Stimulated activated CD4-positive, alpha-beta T cell treated with anti-CD3 and anti-CD28 coated beads, Interleukin-15, amount 100 ng/mL, for 1 hour (primary cell): ENCODE measurements around the gene TRA2B.

Experiments
- DNase-seq, 2 donors: peaks; one replicate each; pipeline ENCODE4 v3.0.0-alpha.2; 2020; ENCODE audit warnings: low read depth in 1 of 2, low spot score in 1 of 2

The TRA2B gene

DNA sequence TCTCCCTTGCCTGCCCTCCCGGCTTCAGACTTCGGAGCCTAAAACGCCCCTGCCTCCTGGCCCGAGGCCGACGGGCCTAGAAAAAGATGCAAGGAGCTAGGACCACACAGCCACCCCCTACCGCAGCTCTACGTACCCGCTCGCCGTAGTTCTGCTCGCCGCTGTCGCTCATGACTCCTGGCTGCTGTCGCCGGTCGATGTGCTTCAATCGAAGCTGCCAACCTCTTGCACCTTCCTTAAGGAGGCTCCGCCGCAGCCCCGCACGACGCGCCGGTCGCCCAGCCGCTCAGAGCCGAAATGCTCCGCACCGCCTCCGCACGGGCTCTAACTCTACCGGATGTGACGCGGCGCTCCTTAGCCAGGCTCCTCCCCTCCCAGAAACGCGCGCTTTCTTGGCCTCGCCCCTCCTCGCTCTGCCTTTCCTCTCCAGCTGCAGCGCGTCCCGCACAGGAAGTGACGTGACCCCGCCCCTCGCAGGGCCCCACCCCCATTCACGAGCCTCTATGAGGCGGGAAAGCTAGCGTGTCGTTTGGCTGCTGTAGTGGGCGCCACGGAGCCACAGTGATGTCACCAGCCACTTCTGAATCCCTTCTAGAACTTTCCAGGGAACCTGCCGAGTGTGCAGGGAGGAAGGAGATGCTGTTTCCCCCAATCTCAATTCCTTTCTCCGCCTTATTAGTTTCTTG, at the start of gene TRA2B:
TRA2B (minus strand) TSS at position 326 of the 686 bp plus-strand sequence; CDS start at position 172, 154 bp downstream.
- DNase-seq: peak; percentile 96 to 98

DNA sequence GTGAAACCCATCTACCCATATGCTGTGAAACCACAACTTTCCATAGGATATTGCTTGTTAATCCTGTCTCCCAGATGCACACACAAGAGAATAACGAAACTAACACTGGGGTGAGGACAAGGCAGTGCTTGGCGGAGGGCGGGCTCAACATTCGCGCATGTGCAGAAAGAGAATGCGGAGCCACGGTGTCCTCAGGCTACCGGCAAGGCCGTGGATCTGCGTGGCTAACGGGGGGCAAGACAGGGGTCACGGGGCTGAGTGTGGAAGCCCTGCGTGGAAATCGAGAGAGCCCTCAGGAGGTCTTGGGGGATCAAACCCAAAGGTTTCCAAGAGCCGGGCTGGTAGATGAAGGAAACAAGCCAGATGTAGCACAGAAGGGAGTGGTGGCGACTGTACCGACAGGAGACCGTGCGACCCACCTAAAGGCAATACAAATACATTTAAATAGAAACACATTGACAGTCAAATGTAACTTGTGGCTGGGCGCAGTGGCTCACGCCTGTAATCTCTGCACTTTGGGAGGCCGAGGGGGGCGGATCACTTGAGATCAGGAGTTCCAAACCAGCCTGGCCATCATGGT, 48.5 kb upstream of the TRA2B start:
- no peak for DNase-seq

DNA sequence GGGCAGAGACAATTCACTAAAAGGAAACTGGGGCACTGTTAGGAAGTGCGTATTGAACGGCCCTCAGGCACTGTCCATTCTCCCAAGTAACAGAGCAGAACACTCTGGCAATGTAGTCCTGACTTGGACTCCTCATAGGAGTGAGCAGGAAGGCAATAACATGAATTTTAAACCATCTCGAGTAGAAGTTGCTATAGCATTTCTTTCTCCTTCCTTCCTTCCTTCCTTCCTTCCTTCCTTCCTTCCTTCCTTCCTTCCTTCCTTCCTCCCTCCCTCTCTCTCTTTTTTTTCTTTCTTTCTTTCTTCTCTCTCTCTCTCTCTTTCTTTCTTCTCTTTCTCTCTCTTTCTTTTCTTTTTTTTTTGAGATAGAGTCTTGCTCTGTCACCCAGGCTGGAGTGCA, 46.4 kb upstream of the TRA2B start:
- DNase-seq: no peak

DNA sequence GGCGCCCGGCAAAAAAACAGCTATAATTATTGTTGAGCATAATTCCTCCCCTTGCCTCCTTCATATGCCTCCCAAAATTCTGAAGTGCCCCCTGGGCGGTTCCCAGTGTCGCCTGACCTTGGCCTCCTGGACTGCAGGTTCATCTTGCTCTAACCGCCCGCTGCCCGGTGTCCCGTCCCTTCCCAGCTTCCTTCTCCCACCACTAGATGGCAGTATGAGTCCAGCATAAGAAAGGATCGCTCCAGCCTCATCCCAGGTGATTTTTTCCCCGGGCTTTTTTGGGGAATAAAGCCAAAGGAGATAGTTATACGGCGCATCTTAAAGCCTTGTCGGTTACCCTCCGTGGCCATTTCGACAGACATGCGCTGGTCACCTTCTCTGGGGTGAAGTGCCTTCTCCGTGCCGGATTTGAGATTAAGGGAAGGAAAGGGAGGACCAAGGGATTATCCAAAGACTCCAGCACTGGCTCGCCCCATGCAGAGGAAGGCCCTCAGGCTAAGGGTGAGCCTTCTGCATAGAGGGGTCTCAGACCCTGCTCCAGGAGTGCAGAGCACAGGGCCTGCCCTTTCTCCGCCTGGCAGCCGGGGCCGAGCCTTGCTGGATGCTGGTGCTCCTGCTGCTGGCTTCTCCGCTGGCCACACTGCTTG, 45.8 kb upstream of the TRA2B start:
- DNase-seq: peak; percentile 16 to 26

DNA sequence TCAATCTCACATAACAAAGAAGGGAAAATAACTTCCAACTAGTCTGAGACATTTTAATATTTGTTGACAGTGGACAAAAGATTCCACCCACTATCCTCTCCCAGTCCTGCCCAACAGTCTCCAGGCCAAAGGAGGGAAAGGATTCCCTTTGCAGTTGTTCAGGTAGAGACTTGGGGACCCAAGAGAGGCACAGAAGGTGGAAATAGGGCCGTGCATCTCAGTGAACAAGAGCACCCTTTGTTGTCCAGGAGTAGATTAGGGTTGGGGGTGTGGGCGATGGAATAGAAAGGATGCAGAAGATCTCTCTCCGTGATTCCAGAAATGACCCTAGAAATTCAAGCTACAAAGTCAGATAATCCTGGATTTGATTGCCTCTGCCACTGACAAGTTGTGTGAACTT, 44.8 kb upstream of the TRA2B start:
- no peak for DNase-seq

DNA sequence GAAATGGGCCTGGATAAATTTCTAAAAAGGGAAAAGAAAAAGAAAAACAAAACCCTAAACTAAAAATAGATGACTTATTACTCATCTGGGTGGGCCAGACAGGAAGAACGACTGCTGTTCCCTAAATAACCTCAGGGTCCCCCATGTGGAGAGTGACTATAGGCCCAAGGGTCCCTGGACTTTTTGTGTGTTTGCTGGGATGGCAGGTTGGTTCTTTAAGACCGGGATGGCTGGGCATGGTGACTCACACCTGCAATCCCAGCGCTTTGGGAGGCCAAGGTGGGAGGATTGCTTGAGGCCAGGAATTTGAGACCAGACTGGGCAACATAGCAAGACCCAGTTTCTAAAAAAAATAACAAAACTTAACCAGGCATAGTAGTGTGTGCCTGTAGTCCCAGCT, 43.8 kb upstream of the TRA2B start:
- no peak for DNase-seq

DNA sequence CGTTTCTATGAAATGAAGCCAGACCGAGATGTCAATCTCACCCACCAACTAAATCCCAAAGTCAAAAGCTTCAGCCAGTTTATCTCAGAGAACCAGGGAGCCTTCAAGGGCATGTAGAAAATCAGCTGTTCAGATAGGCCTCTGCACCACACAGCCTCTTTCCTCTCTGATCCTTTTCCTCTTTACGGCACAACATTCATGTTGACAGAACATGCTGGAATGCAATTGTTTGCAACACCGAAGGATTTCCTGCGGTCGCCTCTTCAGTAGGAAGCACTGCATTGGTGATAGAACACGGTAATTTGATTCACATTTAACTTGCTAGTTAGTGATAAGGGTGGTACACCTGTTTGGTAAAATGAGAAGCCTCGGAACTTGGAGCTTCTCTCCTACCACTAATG, 41.9 kb upstream of the TRA2B start:
- no peak for DNase-seq

DNA sequence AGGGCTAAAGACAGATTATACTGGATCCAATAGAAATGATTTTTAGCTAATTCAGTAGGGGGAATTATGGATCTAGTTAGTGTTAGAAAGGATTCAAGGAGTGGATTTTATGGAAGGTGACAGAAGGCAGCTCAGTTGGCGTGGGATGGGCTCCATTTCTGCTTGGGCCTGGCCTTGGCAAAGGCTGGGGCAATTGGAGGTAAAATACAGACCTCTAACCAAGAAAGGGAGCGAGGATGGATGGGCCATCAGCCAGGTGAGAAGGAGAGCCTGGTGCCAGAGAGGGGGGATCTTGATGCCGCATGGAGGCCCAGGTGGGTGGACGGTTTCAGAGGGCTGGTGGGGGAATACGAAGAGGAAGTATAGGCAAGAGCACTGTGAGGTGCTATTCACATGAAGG, 40.7 kb upstream of the TRA2B start:
- no peak for DNase-seq

DNA sequence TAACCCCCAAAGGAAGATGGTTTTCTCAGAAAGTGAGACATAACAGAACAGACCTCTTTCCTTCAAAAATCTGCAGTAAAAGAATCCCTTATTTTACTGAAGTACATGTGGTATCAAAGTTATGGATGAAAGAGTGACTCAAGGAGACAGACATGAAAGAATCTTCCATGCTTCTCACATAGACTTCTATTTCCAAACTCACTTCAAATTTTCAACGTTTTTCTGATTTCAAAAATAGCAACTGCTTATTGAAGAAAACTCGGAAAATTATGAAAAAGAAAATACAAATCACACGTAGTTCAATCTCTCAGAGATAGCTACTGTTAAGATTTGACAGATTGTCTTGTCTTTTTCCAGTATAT, 39.8 kb upstream of the TRA2B start:
- DNase-seq: no peak

DNA sequence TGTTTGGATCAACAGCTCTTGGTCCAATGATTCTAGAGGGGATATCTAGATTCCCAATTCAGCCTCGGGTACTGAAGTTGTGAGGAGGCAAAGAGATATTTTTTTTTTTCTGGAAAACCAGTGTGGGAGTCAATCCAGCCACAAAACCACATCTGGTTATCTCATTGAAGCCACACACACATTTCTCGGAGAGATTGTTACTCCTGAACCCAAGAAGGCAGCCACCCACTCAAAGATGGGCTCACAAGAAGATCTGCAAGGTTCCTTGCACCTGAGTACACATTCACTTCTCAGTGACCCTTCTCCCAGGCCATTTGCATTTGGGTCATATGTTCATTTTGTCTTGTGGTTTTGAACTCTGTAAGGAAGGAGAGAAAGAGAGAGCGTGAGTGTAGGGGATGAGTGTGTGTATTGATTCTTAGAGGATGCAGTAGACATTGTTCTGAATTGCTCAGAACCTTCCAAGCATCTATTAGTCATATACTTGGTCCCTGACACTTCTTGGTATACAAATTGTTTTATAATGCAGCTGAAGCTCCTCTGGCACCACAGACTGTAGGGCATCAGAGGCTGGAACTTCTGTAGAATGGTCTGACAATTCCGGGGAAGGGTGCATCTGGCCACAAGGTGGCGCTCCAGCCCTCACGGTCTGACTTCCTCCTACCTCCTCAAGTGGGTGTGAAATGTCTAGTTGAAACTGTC, 39.3 kb upstream of the TRA2B start:
- peak; percentile 55 to 81 for DNase-seq

DNA sequence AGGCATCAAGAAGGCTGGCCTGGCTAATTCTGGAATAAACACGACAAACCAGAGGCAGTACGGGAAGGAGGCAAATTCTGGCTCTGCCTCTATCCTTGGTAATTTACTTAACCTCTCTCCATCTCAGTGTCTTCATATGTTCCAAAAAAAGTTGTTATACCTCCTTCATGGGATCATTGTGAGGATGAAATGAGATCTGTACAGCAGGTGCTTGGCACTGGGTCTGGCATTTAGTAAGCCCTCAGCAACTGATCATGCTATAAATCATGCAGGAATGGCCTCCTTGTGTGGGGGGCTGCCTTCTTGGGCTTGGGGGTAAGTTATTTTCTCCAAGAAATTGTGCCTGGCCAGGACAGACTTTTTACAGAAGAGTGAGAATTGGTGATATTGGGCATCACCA, 38.3 kb upstream of the TRA2B start:
- no peak for DNase-seq

DNA sequence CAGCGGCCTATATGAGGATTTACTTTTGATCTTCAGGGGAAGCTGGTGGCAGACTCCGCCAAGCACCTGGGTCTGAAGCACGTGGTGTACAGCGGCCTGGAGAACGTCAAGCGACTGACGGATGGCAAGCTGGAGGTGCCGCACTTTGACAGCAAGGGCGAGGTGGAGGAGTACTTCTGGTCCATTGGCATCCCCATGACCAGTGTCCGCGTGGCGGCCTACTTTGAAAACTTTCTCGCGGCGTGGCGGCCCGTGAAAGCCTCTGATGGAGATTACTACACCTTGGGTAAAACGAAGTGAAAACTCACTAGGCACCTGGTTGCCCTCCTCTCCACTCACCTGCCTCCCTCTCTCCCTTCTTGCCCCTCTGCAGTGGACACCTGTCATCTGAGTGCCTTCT, 33.8 kb upstream of the TRA2B start:
- DNase-seq: no peak

DNA sequence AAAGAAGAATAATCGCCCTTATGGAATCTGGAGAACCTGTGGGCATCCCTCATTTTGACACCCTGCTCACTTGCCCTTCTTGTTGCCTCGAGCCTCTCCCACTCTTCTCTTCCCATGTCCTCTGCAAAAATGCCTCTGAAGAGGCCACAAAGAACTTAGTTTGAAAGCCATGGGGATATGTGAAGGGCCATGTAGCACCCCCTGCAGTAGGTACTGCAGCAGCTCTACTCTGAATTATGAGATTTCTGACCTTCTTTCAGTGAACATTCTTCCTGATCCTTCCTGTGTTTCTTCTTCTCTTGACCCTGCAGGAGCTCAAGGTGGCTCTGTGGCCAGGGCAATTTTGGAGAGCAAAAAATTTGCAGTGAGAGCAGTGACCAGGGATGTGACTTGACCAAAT, 30.4 kb upstream of the TRA2B start:
- no peak for DNase-seq

DNA sequence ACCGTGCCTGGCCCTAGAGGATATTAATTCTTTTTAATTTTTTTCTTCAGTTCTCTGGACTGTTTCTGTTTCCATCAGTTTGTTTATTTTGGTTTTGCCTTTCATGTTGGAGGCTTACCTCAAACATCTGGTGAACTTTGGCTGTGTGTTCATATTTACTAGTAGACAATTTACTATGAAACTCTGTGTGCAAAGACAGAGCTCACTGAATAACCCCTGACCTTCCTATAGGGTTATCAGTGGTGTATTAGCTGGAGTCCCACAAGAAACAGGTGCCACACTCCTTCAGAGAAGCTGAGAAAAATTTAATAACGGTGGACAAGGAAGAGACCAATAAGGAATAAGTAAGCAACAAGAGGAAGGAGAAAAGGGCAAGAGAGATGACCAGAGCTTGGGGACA, 28.8 kb upstream of the TRA2B start:
- DNase-seq: no peak

DNA sequence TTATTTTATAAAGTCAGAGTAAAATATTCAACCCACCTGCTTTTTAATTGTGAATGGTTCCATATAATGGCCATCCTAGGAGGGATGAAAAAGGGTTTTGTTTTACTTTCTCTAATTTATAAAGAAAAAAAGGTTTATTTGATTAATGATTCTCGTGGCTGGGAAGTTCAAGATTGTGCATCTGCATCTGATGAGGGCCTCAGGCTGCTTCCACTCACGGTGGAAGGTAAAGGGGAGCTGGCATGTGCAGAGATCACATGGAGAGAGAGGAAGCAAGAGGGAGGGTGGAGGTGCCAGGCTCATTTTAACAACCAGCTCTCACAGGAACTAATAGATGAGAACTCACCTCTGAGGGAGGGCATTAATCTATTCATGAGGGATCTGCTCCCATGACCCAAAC, 27.7 kb upstream of the TRA2B start:
- DNase-seq: no peak

DNA sequence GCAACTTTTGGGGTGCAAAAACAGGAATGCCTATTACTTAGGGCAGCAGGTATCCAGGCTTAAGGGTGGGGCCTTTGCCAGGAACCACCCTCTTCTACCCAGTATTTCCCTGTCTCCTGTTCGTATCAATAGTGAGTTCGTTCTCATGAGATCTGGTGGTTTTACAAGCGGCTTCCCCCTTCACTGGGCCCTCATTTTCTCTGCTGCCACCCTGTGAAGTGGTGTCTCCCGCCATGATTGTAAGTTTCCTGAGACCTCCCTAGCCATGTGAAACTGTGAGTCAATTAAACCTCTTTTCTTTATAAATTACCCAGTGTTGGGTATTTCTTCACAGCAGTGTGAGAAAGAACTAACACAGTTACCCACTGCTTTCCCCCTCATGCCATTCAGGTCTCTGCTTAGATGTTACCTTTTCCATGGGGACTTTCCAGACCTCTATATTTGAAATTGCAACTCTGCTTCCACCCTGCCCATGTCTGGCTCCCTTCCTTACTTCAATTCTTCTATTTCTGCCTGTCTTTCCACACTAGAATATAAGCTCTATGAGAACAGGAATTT, 23.9 kb upstream of the TRA2B start:
- no peak for DNase-seq

DNA sequence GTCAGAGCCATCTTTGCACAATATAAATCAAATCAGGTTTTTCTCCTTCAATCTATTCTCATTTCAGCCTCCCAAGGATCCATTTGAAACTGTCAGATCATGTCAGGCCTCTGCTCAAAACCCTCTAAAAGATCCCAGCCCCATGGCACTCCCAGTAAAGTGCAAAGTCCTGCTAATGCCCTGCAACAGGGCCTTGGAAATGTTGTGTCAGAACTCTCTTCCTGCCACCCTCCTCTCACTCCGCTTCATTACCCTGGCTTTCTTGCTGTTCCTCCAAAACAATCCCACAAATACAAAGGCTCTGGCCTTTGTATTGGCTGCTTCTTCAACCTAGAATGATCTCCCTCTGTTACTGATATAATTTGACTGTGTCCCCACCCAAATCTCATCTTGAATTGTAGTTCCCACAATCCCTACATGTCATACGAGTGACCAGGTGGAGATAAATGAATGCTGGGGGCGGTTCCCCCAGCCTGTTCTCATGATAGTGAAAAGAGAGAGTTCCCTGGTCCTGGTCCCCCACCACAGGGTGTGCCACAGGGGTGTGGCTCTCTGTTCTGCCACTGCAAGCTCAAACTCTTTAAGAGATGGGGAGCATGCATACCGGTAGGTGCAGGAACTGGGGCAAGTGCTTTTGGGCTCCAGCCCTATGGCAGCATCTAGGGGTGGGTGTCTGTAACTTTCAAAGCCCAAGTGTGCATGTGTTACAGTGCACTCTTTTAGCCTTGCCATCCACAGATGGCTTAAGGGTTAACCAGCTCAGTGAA, 22.9 kb upstream of the TRA2B start:
- no peak for DNase-seq

DNA sequence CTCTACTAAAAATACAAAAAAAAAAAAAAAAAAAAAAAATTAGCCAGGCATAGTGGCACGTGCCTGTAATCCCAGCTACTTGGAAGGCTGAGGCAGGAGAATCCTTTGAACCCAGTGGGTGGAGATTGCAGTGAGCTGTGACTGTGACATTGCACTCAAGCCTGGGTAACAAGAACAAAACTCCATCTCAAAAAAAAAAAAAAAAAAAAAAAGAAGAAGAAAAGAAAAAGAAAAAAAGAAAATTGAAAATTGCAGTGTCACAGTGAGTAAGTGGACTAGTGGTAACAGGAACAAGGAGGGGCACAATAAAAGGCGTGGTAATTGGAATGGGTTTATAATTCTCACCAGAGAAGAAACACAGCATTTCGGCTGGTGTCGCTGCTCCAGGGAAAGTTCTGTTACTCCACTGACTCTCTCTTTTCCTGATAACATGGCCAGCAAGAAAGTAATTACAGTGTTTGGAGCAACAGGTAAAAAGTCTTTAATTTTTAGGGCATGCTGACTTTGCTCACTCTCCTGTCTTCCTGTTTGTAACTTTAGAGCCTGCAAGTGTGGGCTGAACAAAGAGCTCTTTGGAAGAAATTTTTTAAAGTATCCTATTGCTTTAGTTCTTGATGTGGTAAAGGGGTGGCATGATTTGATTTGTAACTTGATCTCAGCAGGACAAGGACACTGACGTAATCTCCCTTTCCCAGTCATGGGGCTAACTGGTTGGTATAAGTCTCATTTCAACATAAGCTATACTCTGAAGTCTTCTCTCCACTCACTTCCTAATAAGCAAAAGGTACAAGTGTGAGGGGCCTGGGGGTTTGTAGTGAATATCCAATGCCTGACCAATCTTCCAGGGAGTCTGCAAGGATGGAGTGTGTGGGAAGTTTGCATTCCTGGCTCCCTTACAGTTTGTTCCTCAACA, 22.1 kb upstream of the TRA2B start:
- DNase-seq: no peak

DNA sequence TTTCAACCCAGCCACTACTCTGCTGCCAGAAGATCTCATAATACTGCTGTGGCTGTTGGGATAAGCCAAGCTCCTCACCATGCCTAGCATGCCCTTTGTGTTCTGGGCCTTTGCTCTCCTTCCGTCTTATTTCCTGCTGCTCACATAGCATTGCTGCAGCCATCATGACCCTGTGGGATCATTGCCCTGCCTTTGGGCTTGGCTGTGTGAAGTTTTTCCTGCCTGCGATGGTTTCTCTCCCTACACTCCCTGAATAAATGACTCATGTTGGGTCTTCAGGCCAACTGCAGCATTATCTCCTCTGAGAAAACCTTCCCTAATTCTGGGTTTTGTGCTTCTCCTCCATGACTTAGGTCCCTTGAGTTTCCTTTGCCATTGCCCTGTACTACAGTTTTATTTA, 20.8 kb upstream of the TRA2B start:
- DNase-seq: no peak

DNA sequence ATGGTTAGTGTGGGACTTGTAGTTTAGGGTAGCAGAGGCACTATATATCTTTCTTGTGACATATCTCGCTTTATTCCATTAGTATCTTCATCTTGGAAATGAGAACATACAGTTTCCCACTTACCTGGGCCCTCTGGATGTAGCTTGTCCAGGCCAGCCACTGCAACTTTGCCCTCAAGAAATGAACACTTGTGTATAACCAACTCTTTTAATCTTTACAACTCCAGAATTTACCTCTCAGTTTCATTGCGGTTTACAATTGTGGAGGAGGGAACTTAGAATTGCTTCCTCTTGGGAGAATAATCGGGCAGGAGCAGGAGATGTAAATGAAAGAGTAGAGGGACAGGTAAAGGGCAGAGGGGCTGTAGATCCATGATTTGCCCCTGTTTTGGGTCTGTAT, 18.4 kb upstream of the TRA2B start:
- DNase-seq: no peak
